SU-DHL-6 (cell line): ENCODE measurements around the gene DCDC1.

Experiments
- H2AFZ ChIP-seq: fragments of 200-600 bp; sonication (generic); 2 replicates; pipeline ENCODE4 v1.6.1; 2014; ENCODE audit warnings: low read depth, mild to moderate bottlenecking, moderate library complexity, mixed read lengths, antibody characterized with exemption, low read length; ENCODE audit not compliant: severe bottlenecking
- H3F3A ChIP-seq: fragments of 200-600 bp; shearing (Covaris generic); 2 replicates; pipeline ENCODE4 v1.6.0; 2016; ENCODE audit warnings: antibody characterized with exemption, mild to moderate bottlenecking; ENCODE audit not compliant: insufficient read depth
- H3K27ac ChIP-seq: fragments of 200-600 bp; sonication (generic); 2 replicates; pipeline ENCODE4 v1.5.1; 2016; ENCODE audit warnings: low read depth, mild to moderate bottlenecking, low read length, moderate library complexity, mixed read lengths
- H3K27me3 ChIP-seq: fragments of 200-600 bp; sonication (generic), shearing (Covaris generic); 2 replicates; pipeline ENCODE4 v1.6.0; 2014; ENCODE audit warnings: mild to moderate bottlenecking, low read length
- H3K36me3 ChIP-seq: fragments of 200-600 bp; sonication (generic); 2 replicates; pipeline ENCODE4 v1.6.1; 2014; ENCODE audit warnings: mild to moderate bottlenecking, low read length, mixed read lengths
- H3K4me2 ChIP-seq: fragments of 300-600, 200-600 bp; shearing (Covaris generic), sonication (generic); 2 replicates; pipeline ENCODE4 v1.6.0; 2014; ENCODE audit warnings: low read length, low read depth, mild to moderate bottlenecking; ENCODE audit not compliant: poor library complexity, severe bottlenecking
- H3K4me3 ChIP-seq: fragments of 200-600 bp; sonication (generic); 2 replicates; pipeline ENCODE4 v1.5.1; 2014; ENCODE audit warnings: antibody characterized with exemption, low read length, mild to moderate bottlenecking, mixed read lengths; ENCODE audit not compliant: insufficient read depth, poor library complexity, severe bottlenecking
- H3K79me2 ChIP-seq: fragments of 200-600 bp; sonication (generic); 2 replicates; pipeline ENCODE4 v1.6.1; 2014; ENCODE audit warnings: mild to moderate bottlenecking, low read length, moderate library complexity; ENCODE audit not compliant: insufficient read depth
- H3K9ac ChIP-seq: fragments of 200-600 bp; sonication (generic); 2 replicates; pipeline ENCODE4 v1.7.0; 2014; ENCODE audit warnings: mild to moderate bottlenecking, low read length
- H3K9me2 ChIP-seq: fragments of 200-600 bp; sonication (generic); replicated peaks from 2 replicates; pipeline ENCODE4 v1.6.1; 2014; ENCODE audit warnings: low read length; ENCODE audit not compliant: insufficient read depth
- H3K9me3 ChIP-seq: fragments of 200-600 bp; sonication (generic); 2 replicates; pipeline ENCODE4 v1.6.1; 2014; ENCODE audit warnings: low read length, mixed read lengths; ENCODE audit not compliant: insufficient read depth
- H4K20me1 ChIP-seq: fragments of 200-600 bp; sonication (generic); 2 replicates; pipeline ENCODE4 v1.6.1; 2014; ENCODE audit warnings: low read depth, mild to moderate bottlenecking, antibody characterized with exemption, low read length, moderate library complexity, mixed read lengths
- CTCF ChIP-seq: fragments of 200-600 bp; sonication (generic); IDR thresholded peaks from one replicate; pipeline ENCODE4 v1.5.1; 2017; ENCODE audit warnings: antibody characterized with exemption, mild to moderate bottlenecking, low read length, moderate library complexity; ENCODE audit not compliant: insufficient read depth, poor library complexity, severe bottlenecking
- EZH2phosphoT487 ChIP-seq: fragments of 200-600 bp; sonication (generic), shearing (Covaris generic); conservative IDR thresholded peaks from 2 replicates; pipeline ENCODE4 v1.6.1; 2018; ENCODE audit warnings: mild to moderate bottlenecking, antibody characterized with exemption, low read length, moderate library complexity, mixed read lengths

Gene DCDC1

GRCh38 chr11:31117038-31117437 lies 252.5 kb downstream of the DCDC1 start:
- Histone ChIP-seq H3K9ac (no peak overlapping the region), H3K4me2 (no peak overlapping the region), H3K36me3 (no peaks in the 10 kb centered on the region), H3K27ac (no peak overlapping the region), H3F3A (no peaks in the 10 kb centered on the region), H2AFZ (no peak overlapping the region), H3K79me2 (no peaks in the 10 kb centered on the region), H3K27me3 (no peaks in the 10 kb centered on the region), H3K9me2 (no peaks in the 10 kb centered on the region), H4K20me1 (no peaks in the 10 kb centered on the region), H3K9me3 (no peaks in the 10 kb centered on the region), H3K4me3 (no peak overlapping the region)
- TF ChIP-seq CTCF: no peak
- no peak for TF ChIP-seq EZH2phosphoT487

GRCh38 chr11:31114442-31114841 lies 255.1 kb downstream of the DCDC1 start:
- Histone ChIP-seq H3K27ac (no peak overlapping the region), H3K9ac (no peak overlapping the region), H3K4me3 (no peak overlapping the region), H3K79me2 (no peaks in the 10 kb centered on the region), H4K20me1 (no peaks in the 10 kb centered on the region), H3K9me2 (no peaks in the 10 kb centered on the region; the same call in 1 of the 2 replicates), H2AFZ (no peak overlapping the region), H3K4me2 (no peak overlapping the region), H3K27me3 (no peaks in the 10 kb centered on the region), H3K9me3 (no peaks in the 10 kb centered on the region), H3K36me3 (no peaks in the 10 kb centered on the region), H3F3A (no peaks in the 10 kb centered on the region)
- TF ChIP-seq CTCF (no peak), EZH2phosphoT487 (no peak)

GRCh38 chr11:31110830-31111229 lies 258.7 kb downstream of the DCDC1 start:
- Histone ChIP-seq H3K9me2 (no peaks in the 10 kb centered on the region; the same call in 1 of the 2 replicates), H4K20me1 (no peaks in the 10 kb centered on the region), H3K4me3 (no peak overlapping the region), H2AFZ (no peak overlapping the region), H3K9me3 (no peaks in the 10 kb centered on the region), H3K27me3 (no peaks in the 10 kb centered on the region), H3K4me2 (no peak overlapping the region), H3K9ac (no peak overlapping the region), H3K27ac (no peak overlapping the region), H3K79me2 (no peaks in the 10 kb centered on the region), H3K36me3 (no peaks in the 10 kb centered on the region), H3F3A (no peaks in the 10 kb centered on the region)
- TF ChIP-seq CTCF: no peak
- TF ChIP-seq EZH2phosphoT487: no peak

GRCh38 chr11:31109446-31109845 lies 260.1 kb downstream of the DCDC1 start:
- Histone ChIP-seq H3K4me2 (no peak overlapping the region), H3F3A (no peaks in the 10 kb centered on the region), H2AFZ (no peak overlapping the region)

More at GRCh38 chr11:31109446-31109845, 260.1 kb downstream of the DCDC1 start:
- H3K79me2 ChIP-seq: no peaks in the 10 kb centered on the region
- H3K4me3 ChIP-seq: no peak overlapping the region
- no peak for TF ChIP-seq CTCF
- TF ChIP-seq EZH2phosphoT487: no peak
- no peaks in the 10 kb centered on the region for H3K9me3 ChIP-seq
- no peaks in the 10 kb centered on the region for H4K20me1 ChIP-seq
- no peaks in the 10 kb centered on the region; the same call in 1 of the 2 replicates for H3K9me2 ChIP-seq
- H3K27me3 ChIP-seq: no peaks in the 10 kb centered on the region
- H3K9ac ChIP-seq: no peak overlapping the region
- H3K36me3 ChIP-seq: no peaks in the 10 kb centered on the region
- H3K27ac ChIP-seq: no peak overlapping the region
